GM19025 (cell line): Measurements from ENCODE around the gene TRIM8.
A peak's percentile ranks its signal among the peaks of the same experiment; 100 is the strongest.

Experiments
- ATAC-seq: cut with Tn5 transposase; IDR thresholded peaks from one replicate; pipeline ENCODE4 v1.9.1; 2021; ENCODE audit warnings: mild to moderate bottlenecking, low read depth, moderate library complexity; ENCODE audit not compliant: unreplicated experiment

Gene TRIM8

DNA sequence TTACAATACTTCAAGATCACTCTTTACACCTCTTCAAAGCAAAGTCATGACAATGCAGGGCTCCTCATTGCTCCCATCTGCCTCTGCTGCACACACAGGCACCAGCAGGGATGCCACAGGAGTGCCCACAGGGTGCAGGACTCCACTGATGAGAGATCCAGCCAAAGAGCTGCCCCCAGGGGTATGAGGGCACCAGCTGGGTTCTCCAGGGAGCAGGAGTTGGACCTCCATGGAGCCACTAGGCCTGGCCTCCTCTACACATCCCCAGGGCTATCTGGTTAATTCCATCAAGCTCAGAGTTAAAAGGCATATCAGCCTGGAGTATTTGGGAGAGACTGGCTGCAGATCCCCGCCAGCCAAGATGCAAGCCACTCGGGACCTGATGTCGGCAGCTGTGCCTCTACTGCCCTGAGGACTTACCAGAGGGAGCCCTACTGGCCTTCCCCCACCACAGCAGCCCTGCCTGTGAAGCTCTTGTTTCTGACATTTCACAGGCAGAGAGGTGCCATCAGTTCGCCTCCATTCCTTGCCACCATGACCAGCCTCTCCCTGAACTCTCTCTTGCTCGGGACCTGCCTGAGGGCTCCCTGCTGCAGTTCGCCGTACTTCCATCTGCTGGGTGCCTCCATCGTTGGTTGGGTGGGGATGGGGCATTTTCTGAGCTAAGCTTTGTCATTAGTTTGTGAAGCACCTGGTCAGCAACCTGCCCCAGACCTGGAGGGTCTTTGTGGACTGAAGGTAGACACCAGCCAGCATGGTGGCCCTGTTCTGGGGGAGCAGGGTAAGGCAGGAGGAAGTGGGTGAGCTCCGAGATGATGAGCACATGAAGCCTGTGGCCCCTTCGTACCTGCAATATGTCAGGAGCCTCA, 12.5 kb upstream of the TRIM8 start:
- no peak for ATAC-seq

DNA sequence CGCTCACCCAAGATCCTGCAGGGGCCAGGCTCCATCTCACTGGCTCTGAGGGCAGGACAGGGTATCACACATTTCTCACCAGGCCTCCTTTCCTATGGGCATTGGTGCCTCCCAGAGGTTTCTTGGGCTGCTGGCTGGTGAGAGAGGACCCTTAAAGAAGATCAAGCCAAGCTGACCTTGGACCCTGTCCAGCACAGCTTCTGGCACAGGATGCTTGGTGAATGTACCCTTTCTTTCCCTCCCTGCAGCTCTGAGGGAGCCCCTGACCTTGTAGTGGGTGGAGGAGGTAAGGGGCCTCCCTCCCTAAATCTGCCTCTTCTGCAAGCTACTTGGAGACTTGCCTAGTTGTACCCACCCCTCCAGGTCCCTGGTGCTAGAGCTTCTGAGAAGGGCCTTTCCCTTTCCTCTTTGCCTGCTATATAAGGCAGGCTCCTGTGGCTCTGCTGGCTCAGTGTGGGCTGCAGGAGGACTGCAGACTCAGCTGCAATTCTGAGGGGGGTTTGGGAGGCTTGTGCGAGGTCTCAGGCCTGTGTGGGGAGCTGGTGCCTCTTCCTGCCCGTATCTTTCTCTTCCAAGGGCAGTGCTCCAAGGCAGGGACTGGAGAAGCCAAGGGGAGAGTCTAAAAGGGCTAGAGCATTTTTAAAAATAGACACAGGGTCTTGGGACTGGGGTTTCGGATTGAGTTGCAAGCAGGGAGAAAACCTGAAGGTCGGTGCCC, 11.7 kb upstream of the TRIM8 start:
- no peak for ATAC-seq

DNA sequence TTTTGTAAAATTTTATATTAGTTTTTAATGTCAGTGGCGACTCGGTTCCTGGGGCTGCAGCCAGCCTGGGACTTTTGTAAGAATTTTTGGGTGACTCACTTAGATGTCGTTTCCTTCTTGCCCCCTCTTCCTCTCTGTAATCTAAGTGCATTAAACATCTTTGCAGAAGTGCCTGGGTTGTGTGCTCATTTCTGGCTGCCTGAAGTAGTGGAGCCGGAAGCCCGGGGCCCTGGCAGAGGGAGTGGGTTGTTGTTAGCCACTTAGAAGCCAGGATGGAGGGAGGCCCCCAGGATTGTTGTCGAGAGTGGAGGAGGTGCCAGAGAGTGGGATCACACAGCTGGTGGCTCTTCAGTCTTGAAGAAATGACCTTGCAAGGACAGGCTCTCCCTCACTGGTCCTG, 11.0 kb upstream of the TRIM8 start:
- no peak for ATAC-seq

DNA sequence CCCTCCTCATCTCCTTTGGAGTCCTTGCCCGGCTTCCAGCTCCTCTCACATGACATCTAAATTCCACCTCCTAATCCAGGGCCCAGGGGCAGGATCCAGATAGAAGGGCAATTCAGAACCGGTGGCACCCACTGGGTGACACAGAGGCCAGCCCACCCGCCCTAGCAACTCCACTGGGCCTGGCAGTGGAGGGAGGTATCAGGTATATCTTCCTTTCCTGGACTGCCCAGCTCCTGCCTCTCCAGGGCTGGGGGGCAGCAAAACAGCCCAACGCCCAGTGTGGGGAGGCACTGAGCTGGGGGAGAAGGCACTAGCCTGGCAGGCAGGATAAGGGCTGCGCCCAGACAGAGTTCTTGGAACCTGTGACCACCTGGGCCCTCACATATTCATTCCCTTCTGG, 10.4 kb upstream of the TRIM8 start:
- no peak for ATAC-seq

DNA sequence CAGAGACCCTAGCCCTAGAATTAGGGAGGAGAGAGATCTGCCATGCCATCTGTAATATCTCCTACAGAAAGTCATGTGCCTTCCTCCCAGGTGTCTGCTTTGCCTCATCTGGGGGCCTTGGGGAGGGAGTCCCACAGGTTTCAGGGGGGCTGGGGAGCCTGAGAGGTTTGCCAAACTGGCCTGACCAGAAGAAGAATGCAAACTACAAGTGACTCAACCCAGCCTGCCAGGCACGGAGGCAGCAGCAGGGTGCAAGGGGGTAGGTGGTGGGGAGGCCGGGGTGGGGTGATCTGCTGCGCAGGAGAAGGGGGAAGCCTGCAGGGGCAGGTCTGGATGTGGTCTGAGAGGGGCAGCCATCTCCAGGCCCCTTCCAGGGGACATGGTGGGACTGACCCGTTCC, 9.6 kb upstream of the TRIM8 start:
- no peak for ATAC-seq

DNA sequence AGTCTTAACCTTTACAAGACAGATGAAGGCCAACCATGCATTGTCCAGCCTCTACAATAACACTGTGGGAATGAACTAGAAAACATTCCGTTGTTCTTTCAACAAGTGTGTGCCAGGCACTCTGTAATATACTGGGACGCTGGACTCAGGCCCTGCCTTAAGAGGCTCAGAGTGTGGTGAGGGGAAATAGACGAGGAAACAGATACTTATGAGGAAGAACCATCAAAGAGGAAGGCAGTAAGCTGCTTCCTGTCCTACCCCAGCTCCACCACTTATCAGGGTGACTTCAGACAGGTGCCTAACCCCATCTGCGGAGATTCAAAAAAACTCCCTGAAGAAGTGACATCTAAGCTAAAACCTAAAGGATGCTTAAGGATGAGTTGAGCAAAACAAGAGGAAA, 8.9 kb upstream of the TRIM8 start:
- no peak for ATAC-seq

DNA sequence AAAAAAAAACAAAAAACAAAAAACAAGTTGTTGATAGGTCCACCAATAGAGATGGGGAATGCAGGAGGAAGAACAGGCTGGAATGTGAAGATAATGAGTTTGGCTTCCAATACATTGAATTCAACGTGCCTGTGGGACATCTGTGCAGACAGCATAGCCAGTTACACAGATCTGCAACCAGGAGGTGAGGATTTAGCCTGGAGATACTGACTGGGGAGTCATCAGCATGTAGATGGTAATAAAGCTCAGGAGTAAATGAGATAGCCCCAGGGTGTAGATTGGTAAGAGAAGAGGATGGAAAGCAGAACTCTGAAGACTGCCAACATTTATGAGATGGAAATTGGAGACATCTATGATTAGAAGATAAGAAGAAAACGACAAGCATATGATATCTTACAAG, 4.7 kb upstream of the TRIM8 start:
- no peak for ATAC-seq

DNA sequence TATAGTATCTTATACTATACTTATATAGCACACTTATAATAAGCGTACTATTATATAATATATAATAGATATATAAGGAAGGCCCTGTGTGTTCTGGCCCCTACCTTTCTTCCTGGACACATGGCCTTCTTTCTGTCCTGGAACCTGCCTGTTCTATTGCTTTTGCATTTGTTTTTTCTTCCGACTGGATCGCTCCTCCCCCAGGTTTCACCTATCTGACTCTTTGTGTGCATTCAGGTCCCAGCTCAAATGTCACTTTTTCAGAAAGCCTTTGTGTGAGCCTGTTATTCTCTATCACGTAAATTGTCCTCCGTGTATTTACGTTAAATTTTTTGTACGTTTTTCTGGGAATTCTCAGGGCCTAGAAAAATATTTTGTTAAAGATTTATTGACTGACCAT, 2.9 kb upstream of the TRIM8 start:
- ATAC-seq: no peak

DNA sequence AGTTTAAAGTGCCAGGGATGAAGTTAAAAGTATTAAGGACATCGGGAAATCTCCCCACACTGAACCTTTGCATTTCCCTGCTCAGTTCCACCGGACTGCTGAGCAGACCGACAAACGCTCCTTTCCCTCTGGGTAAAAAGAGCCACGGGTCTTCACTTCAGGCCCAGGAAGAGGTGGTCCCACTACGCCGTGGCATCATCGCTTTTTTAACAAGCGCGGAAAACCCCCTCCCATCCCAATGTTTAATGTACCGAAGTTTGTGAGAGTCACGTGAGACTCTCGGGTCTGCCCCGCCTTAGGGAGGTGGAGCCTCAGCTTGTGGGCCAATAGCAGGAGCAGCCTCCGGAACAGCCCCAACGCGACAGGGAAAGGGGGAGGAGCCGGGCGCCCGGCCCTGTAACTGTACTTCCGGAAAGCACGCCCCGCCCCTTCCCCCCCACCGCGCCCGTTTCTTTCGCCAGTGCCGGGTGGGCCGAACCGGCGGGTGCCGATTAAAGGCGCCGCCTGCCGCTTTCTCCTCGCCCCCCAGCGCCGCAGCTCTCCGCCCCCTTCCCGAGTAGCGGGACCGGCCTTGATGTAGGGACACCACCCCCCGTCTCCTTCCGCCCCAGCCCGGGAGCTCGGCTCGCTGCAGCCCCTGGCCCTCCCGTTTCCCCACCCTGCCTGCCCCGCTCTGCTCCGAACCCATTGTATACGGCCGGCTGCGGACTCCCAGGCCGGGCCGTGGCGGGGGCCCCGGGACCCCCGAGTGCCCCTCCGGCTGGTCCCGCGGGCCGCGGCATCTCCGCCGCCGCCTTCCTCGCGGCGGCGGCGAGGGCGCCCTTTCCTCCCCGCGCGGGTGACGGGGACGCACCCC, 2.2 kb upstream of the TRIM8 start:
- peak; percentile 37 for ATAC-seq

DNA sequence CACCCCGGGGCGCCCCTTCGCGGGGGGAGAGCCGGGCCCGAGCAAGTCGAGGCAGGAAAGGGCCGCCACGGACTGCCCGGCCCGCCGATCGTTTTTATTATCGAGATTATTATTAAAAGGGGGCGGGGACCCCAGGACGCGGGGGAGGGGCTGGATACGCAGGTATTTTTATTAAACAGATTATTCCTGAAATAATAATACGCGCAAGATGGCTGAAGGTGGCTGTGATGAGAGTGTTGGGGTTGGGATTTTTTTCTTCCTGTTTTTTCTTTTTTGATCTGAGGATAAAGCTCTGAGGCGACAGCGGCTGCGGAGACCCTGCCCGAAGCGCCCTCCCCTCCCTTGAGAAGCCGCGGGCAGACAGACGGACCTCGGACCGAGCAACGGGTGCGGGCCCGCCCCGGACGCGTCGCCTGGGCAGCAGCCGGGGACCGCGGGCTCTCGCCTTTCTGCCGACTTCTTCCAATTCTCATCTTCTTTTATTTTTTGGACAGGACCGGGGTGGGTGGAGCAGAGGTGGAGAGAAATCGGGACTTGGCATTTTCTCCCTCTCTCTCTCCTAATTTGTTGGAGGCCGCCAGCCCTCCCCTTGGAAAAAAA, 1.4 kb upstream of the TRIM8 start:
- no peak for ATAC-seq

DNA sequence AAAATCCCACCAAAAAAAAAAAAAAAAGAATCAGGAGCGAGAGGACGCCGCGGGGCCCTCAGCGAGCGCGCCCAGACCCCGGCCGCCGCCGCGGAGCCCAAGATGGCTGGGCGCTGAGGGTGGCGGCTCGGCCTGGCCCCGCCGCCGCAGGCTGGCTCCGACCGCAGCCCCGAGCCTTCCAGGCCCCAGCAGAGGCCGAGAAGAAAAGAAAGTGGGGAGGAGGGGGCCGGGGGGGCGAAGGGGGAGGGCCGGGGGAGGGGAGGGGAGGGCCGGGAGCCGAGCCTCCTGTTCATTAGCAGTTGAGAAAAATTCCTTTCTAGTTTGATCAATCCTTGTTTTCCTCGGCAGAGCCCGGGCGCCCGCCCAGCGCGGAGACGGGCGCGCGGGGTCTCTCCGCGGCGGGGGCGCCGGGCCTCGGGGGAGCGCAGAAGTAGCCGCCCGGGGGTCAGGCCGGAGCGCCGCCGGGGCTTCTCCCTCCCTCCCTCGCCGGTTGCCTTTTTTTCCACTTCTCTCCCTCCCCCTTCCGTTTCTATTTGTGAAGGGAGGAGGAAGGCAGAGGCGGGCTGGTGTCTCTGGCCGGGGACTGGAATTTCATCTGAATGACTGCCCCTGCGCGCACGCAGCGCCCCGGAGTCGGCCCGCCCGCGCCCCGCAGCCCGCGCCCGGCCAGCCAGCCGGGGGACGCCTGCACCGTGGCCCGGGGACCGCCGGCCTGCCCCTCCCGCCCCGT, 778 bp upstream of the TRIM8 start:
- ATAC-seq: peak; percentile 2

DNA sequence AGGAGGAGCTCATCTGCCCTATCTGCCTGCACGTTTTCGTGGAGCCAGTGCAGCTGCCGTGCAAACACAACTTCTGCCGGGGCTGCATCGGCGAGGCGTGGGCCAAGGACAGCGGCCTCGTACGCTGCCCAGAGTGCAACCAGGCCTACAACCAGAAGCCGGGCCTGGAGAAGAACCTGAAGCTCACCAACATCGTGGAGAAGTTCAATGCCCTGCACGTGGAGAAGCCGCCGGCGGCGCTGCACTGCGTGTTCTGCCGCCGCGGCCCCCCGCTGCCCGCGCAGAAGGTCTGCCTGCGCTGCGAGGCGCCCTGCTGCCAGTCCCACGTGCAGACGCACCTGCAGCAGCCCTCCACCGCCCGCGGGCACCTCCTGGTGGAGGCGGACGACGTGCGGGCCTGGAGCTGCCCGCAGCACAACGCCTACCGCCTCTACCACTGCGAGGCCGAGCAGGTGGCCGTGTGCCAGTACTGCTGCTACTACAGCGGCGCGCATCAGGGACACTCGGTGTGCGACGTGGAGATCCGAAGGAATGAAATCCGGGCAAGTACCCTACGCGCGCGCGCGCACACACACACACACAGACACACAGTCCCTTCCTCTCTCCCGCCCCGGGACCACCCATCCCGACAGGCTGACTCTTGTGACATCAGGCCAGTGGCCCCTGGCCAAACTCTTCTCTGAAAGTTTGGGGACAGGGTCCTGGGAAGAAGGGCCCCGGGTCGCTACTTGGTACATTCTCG, 538 bp downstream of the TRIM8 start:
- no peak for ATAC-seq

DNA sequence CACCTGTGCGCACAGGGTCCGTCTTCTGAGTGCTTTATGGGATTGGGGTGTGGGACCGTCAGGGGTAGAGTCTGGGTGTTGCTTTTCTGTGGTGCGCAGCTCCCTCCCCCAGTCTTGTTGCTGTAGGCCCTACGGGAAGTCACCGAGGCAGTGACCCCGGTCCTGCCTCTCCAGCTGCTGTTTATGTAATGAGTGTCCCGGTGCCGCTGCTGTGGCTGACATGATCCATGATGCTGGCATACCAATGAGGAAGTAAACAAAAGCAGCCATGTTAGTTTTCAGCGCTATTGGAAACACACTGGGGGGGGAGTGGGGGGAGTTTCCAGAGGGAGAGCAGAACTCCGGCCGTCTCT, 1.1 kb downstream of the TRIM8 start:
- no peak for ATAC-seq

DNA sequence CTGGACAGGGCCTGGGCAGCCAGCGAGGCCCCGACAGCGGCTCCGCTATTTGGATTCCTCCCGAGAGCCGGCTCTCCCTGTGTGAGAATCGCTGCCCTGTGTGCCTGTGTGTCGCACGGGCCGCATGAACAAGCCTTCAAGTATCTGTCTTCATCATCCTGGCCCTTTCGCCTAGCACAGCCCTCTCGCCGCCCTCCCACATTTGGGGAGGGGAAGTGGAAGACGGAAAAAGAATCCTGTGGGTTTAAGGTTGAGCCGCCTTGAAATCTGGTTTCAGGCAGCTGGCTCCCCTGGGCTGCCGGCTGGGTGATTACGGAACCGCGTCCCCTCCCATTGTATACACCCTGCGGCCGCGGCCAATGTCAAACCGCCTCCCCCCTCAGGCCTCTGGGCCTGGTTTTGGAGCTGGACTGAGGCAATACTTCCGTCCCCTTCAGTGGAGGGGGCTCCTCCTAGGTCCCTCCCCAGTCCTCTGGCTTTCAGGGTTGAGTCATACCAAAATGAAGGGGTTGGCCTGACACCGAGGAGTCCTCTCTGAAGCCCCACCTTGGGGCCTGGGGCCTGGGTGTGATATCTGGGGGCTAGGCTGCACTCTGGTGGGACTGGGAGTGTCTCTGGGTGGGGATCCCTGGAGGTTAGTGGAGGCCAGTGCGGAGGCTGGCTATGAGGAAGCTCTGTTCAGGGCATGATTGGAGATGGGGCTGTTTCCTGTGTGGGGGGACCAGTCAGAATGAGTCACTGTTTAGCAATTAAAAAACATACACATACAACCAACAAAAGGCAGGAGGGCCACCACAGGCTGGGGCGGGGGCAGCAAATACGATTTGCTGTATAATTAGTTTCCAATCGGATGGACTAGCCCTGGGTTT, 1.7 kb downstream of the TRIM8 start:
- ATAC-seq: peak; percentile 26

DNA sequence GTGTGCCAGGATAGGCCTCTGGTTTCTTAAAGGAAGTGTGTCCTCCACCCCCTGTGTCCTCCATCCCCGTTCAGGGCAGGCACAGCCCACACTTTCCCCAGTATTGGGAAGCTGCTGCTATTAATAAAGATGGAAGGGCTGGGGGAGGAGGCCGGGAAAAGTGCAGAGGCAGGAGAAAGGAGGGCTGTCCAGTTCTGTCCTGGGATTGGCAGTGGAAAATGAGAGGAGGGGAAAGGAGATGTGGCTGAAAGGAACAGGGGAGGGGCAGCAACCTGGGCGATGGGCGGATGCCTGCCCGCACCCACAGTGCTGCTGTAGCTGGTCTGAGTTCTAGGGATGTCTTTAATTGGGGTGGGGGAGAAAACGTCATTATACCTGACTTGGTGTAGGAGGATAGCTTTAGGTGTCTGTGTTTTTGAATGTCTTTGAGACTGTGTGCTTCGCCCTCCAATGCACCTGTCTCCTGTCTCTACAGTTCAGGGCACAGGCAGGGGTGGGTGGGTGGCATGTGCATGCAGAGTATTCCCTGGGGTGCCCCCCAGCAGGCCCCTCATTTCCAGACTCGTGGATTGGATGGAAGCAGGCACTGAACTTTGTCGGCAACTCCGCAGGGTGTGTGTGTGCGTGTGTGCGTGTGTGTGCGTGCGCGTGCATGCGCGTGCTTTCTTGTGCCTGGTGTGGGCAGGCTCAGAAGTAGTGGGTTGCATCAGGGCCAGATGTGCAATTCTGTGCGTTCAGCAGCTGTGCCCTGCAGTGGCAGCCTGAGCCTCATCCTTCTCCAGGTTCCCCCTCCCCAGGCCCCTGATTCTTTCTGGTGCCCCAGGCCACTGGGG, 2.5 kb downstream of the TRIM8 start:
- ATAC-seq: no peak

DNA sequence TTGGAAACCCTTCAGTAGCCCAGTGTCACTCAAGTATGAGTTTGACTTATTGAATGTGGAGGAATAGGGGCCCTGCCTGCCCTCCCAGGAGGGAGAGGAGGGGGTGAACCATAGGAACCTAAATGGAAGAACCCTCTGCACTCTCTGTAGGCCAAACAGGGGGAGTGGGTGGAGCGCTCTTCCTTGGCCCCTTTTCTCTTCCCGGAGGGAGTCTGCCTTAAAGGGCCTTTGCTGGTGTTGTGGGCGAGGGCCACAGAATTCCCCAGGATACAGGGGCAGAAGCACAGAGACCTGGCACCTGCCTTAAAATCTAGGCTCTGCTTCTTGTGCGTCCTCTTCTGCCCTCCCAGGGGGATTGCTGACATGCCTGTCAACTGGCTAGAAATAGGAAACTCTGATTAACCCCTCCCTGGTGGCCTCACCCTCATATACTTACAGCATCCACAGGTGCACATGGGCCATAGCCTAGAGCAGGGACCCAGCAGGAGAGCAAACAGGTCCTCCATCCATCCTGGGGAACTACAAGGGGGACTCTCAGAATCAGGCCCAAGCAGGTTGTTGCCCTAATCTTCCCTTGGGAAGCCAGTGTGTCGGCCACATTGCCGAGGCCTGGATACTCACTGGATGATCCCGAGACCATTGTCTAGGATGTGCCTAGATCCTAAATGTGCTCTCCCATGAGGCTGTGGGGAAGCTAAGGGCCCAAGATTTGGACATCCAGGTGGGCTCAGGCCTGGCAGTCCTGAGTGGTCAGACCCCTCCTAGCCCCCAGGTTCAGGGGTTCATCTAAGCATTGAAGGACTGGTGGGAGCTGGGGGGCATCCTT, 3.4 kb downstream of the TRIM8 start:
- no peak for ATAC-seq
